Fibroblast of pulmonary artery (primary cell): ENCODE results near the gene SGCD.

Experiments
- DNase-seq: peaks from one replicate; pipeline ENCODE4 v3.0.0-alpha.2; 2010; ENCODE audit warnings: low read depth
- H3K4me3 ChIP-seq: replicated peaks from 2 replicates; pipeline ENCODE4 v1.5.1; 2011; ENCODE audit warnings: low read depth, mild to moderate bottlenecking, control low read depth, low read length, moderate library complexity
- TF ChIP-seq, protein P1 (sequence below): IDR thresholded peaks from 2 replicates; pipeline ENCODE4 v1.5.1; 2011; ENCODE audit warnings: mild to moderate bottlenecking, control low read depth, low read length, inconsistent platforms; ENCODE audit errors: missing control alignments

The SGCD gene

DNA sequence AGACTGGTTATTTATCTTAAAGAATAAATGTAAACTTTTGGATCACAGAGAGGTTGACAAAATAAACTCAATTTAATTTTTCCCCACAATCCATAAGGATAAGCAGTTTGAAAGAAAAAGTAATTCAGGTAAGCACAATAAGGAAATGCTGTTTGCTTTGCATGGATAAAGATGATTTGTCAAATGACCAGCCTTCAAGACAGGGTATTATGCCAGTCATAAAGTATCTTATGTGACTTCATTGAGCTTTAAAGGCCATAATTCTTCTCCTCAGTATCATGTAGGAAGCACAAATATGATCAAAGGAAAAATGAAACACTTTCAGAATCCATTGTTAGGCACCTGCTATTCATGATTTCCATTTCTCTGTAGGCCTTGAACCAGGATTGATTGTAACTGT is 342.5 kb downstream of the SGCD start:
- no peak for DNase-seq
- TF ChIP-seq, protein P1, sequence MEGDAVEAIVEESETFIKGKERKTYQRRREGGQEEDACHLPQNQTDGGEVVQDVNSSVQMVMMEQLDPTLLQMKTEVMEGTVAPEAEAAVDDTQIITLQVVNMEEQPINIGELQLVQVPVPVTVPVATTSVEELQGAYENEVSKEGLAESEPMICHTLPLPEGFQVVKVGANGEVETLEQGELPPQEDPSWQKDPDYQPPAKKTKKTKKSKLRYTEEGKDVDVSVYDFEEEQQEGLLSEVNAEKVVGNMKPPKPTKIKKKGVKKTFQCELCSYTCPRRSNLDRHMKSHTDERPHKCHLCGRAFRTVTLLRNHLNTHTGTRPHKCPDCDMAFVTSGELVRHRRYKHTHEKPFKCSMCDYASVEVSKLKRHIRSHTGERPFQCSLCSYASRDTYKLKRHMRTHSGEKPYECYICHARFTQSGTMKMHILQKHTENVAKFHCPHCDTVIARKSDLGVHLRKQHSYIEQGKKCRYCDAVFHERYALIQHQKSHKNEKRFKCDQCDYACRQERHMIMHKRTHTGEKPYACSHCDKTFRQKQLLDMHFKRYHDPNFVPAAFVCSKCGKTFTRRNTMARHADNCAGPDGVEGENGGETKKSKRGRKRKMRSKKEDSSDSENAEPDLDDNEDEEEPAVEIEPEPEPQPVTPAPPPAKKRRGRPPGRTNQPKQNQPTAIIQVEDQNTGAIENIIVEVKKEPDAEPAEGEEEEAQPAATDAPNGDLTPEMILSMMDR = no peak
- no peak overlapping the region for H3K4me3 ChIP-seq

GRCh38 chr5:156670615-156671014 is 343.7 kb downstream of the SGCD start:
- no peak for DNase-seq
- TF ChIP-seq, protein P1 = no peak
- no peak overlapping the region for H3K4me3 ChIP-seq

- DNase-seq = no peak
- H3K4me3 ChIP-seq = no peak overlapping the region
- TF ChIP-seq, protein P1 = no peak
Observed at GRCh38 chr5:156675395-156675794, 348.4 kb downstream of the SGCD start.

DNA sequence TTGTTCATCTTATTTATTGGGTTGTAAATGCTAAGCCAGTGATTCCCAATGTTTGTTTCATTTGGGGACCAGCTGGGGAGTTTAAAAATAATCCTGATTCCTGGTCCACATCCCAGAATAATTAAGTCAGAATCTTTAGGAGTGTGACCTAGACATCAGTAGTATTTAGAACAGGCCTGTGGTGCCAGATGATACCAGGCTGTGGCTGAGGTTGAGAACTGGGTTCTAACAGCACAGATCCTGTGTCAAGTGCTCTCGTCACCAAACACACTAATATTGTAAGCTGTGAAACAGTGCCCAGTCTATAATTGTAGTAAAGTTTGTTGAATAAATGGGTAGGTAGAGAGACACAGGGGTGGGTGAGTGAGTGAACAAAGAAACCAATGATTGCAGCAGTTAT is 351.0 kb downstream of the SGCD start:
- TF ChIP-seq, protein P1 = no peak
- H3K4me3 ChIP-seq = no peak overlapping the region
- no peak for DNase-seq

DNA sequence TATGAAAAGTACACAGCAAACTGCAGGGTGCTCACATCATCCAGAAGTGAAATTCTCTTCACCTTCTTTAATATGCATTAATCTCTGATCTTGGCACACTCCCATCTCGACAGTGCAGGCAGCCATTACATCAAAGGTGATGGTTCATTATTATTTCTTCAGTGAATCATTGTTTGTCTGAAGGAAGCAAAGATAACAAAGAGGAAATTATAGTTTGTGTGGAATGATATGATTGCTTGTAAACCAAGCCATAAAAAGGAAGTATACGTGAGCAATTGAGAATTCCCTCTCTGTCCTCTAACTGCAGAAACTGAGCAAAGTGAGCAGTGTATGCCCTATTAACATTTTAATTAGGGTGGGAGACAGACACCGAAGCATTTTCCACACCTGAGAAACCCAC is 351.5 kb downstream of the SGCD start:
- no peak for DNase-seq
- no peak overlapping the region for H3K4me3 ChIP-seq
- TF ChIP-seq, protein P1 = no peak

GRCh38 chr5:156680831-156681230 is 353.9 kb downstream of the SGCD start:
- H3K4me3 ChIP-seq = no peak overlapping the region
- TF ChIP-seq, protein P1 = no peak
- DNase-seq = no peak

- no peak for DNase-seq
- TF ChIP-seq, protein P1 = no peak
Observed at GRCh38 chr5:156681265-156681664, 354.3 kb downstream of the SGCD start.

More at GRCh38 chr5:156681265-156681664, 354.3 kb downstream of the SGCD start:
- no peak overlapping the region for H3K4me3 ChIP-seq
